OCI-LY1 (cell line): Measurements from ENCODE around the gene CDC23.
A peak's percentile ranks its signal among the peaks of the same experiment; 100 is the strongest.

Experiments
- H2AFZ ChIP-seq: fragments of 200-600 bp; sonication (generic), shearing (Covaris generic); 2 replicates; pipeline ENCODE4 v1.6.0; 2014; ENCODE audit warnings: antibody characterized with exemption, mild to moderate bottlenecking, low read length
- H3F3A ChIP-seq: fragments of 200-600 bp; sonication (generic), shearing (Covaris generic); 2 replicates; pipeline ENCODE4 v1.6.0; 2014; ENCODE audit warnings: mild to moderate bottlenecking, antibody characterized with exemption, low read length, moderate library complexity; ENCODE audit not compliant: insufficient read depth
- H3K27ac ChIP-seq: fragments of 200-600 bp; sonication (generic); 2 replicates; pipeline ENCODE4 v1.5.1; 2014; ENCODE audit warnings: low read length, mixed run types, mild to moderate bottlenecking, low read depth; ENCODE audit not compliant: poor library complexity, severe bottlenecking
- H3K27me3 ChIP-seq: fragments of 200-600 bp; sonication (generic); 2 replicates; pipeline ENCODE4 v1.6.0; 2014; ENCODE audit warnings: antibody characterized with exemption, mild to moderate bottlenecking, low read length, moderate library complexity; ENCODE audit not compliant: insufficient read depth
- H3K36me3 ChIP-seq: fragments of 200-600 bp; sonication (generic); 2 replicates; pipeline ENCODE4 v1.6.1; 2014; ENCODE audit warnings: mild to moderate bottlenecking, antibody characterized with exemption, low read length, moderate library complexity, mixed read lengths; ENCODE audit not compliant: insufficient read depth
- H3K4me1 ChIP-seq: fragments of 200-600 bp; sonication (generic); 2 replicates; pipeline ENCODE4 v1.5.1; 2014; ENCODE audit warnings: mild to moderate bottlenecking, low read length, moderate library complexity; ENCODE audit not compliant: insufficient read depth, severe bottlenecking
- H3K4me2 ChIP-seq: fragments of 200-600 bp; sonication (generic), shearing (Covaris generic); 2 replicates; pipeline ENCODE4 v1.6.1; 2014; ENCODE audit warnings: low read length
- H3K4me3 ChIP-seq: fragments of 200-600 bp; sonication (generic); 2 replicates; pipeline ENCODE4 v1.5.1; 2014; ENCODE audit warnings: low read length, low read depth, mild to moderate bottlenecking, mixed read lengths; ENCODE audit not compliant: poor library complexity, severe bottlenecking
- H3K79me2 ChIP-seq: fragments of 200-600 bp; shearing (Covaris generic); 2 replicates; pipeline ENCODE4 v1.6.1; 2016; ENCODE audit warnings: mixed run types, low read length, mixed read lengths; ENCODE audit not compliant: insufficient read depth
- H3K9ac ChIP-seq: fragments of 200-600 bp; sonication (generic), shearing (Covaris generic); 2 replicates; pipeline ENCODE4 v1.6.1; 2014; ENCODE audit warnings: mild to moderate bottlenecking, low read length, mixed read lengths
- H3K9me2 ChIP-seq: fragments of 200-600 bp; sonication (generic), shearing (Covaris generic); 2 replicates; pipeline ENCODE4 v1.6.1; 2014; ENCODE audit warnings: low read depth, mild to moderate bottlenecking, low read length, mixed read lengths
- H3K9me3 ChIP-seq: fragments of 200-600 bp; shearing (Covaris generic); 2 replicates; pipeline ENCODE4 v1.6.1; 2014; ENCODE audit warnings: low read length, mixed read lengths
- H4K20me1 ChIP-seq: fragments of 200-600 bp; sonication (generic), shearing (Covaris generic); 2 replicates; pipeline ENCODE4 v1.6.0; 2016; ENCODE audit warnings: mild to moderate bottlenecking, low read length; ENCODE audit not compliant: insufficient read depth
- EZH2 ChIP-seq: fragments of 200-600 bp; sonication (generic), shearing (Covaris generic); IDR thresholded peaks from 2 replicates; pipeline ENCODE4 v1.8.0; 2017; ENCODE audit warnings: borderline replicate concordance, mixed run types, mild to moderate bottlenecking, antibody characterized with exemption, low read length, moderate library complexity, mixed read lengths
- TF ChIP-seq, protein P1 (sequence below): fragments of 200-600 bp; sonication (generic), shearing (Covaris generic); IDR thresholded peaks from 2 replicates; pipeline ENCODE4 v1.5.1; 2017; ENCODE audit warnings: mild to moderate bottlenecking, antibody characterized with exemption, low read length, moderate library complexity, mixed read lengths

The CDC23 gene

DNA sequence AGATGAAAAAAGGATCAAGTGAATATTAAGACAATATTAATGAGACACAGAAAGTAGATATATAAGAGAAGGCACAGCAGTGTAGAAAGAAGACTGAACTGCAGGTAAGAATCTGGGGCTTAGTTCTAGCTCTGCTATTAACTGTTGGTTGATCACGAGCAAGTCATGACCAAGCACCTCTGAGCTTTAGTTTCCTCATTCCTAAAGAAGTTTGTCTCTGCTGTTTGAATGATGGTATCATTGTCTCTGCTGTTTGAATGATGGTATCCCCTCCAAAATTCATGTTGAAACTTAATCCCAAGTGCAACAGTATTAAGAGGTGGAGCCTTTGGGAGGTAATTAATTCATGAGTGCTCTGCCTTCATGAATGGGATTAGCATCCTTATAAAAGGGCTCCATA is 71.4 kb downstream of the CDC23 start:
- Histone ChIP-seq H2AFZ (no peak overlapping the region), H3K9me2 (no peaks in the 10 kb centered on the region), H3K27me3 (no peaks in the 10 kb centered on the region; the same call in 1 of the 2 replicates), H3K79me2 (no peaks in the 10 kb centered on the region), H3K4me3 (no peak overlapping the region), H3K36me3 (no peaks in the 10 kb centered on the region), H3K9me3 (no peaks in the 10 kb centered on the region), H3K4me2 (no peak overlapping the region), H4K20me1 (no peaks in the 10 kb centered on the region), H3K4me1 (peaks cover 10% of the 10 kb centered on the region), H3K9ac (no peak overlapping the region), H3F3A (no peaks in the 10 kb centered on the region), H3K27ac (no peak overlapping the region)
- TF ChIP-seq, protein P1, sequence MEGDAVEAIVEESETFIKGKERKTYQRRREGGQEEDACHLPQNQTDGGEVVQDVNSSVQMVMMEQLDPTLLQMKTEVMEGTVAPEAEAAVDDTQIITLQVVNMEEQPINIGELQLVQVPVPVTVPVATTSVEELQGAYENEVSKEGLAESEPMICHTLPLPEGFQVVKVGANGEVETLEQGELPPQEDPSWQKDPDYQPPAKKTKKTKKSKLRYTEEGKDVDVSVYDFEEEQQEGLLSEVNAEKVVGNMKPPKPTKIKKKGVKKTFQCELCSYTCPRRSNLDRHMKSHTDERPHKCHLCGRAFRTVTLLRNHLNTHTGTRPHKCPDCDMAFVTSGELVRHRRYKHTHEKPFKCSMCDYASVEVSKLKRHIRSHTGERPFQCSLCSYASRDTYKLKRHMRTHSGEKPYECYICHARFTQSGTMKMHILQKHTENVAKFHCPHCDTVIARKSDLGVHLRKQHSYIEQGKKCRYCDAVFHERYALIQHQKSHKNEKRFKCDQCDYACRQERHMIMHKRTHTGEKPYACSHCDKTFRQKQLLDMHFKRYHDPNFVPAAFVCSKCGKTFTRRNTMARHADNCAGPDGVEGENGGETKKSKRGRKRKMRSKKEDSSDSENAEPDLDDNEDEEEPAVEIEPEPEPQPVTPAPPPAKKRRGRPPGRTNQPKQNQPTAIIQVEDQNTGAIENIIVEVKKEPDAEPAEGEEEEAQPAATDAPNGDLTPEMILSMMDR, result no peak
- TF ChIP-seq EZH2, result no peak

DNA sequence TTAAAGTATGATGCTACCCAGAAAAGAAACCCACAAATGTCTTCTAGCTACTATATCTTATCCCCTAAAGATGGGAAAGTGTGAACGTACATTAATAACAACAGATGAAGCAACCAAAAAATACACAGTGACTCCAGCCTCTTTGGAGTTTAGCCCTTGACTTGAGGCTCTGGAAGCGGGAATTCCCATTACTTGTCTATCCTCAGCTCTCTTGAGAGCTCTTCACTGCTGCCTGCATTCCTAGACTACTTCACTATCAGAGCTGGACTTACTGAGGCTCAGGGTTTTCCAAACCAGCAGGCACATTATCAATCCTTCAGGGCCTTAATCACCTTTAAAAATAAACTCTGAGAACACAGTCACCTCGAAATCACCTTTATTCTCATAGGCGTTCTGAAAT is 72.9 kb downstream of the CDC23 start:
- Histone ChIP-seq H3K79me2 (no peaks in the 10 kb centered on the region), H3F3A (no peaks in the 10 kb centered on the region), H3K27me3 (no peaks in the 10 kb centered on the region), H2AFZ (no peak overlapping the region), H3K4me2 (no peak overlapping the region), H4K20me1 (no peaks in the 10 kb centered on the region), H3K36me3 (no peaks in the 10 kb centered on the region), H3K4me3 (no peak overlapping the region), H3K9ac (no peak overlapping the region), H3K9me2 (no peaks in the 10 kb centered on the region), H3K9me3 (no peaks in the 10 kb centered on the region), H3K4me1 (peaks cover 10% of the 10 kb centered on the region), H3K27ac (no peak overlapping the region)
- TF ChIP-seq EZH2, result no peak
- TF ChIP-seq, protein P1, result no peak

DNA sequence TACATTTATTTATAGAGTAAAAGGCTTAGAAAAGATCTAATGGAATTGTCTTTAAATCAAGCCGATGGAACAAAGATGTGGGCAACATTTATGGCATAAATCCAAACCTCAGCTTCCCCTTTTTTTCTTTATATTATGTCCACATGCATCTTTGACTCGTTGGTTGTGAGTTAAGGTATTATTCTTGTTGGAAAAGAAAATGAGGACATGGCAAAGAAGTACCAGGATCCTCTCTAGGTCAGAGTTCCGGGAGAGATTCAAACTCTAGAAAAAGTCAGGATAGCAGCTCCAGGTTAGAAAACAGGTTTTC is 73.4 kb downstream of the CDC23 start:
- Histone ChIP-seq H3K4me3 (peak overlapping the region; percentile 37), H3K9me2 (no peaks in the 10 kb centered on the region), H3K9ac (no peak overlapping the region), H3K27me3 (no peaks in the 10 kb centered on the region), H3K79me2 (no peaks in the 10 kb centered on the region), H3K36me3 (no peaks in the 10 kb centered on the region), H4K20me1 (no peaks in the 10 kb centered on the region), H3K27ac (no peak overlapping the region), H2AFZ (no peak overlapping the region), H3K4me1 (peaks cover 10% of the 10 kb centered on the region), H3K9me3 (no peaks in the 10 kb centered on the region), H3K4me2 (peak overlapping the region; percentile 58; the same call in 1 of the 2 replicates), H3F3A (no peaks in the 10 kb centered on the region)
- TF ChIP-seq, protein P1, result no peak
- TF ChIP-seq EZH2, result no peak
